Suprapubic skin (tissue), 4 donors: ENCODE measurements around the gene VPS50. TPM values are rescaled to one million over a fixed set of nuclear protein-coding genes. Genes with fewer than 3 reads are reported as not detected.

Experiments
- DNase-seq, 2 donors: peaks; one replicate each; pipeline ENCODE4 v3.0.0-alpha.2; 2019; ENCODE audit warnings: low spot score in 2 of 2
- H3K27ac ChIP-seq: fragments of 200-600 bp; sonication (generic); one replicate; pipeline ENCODE4 v1.5.1; 2019
- H3K27me3 ChIP-seq: fragments of 200-600 bp; sonication (generic); one replicate; pipeline ENCODE4 v1.5.1; 2019
- H3K36me3 ChIP-seq: fragments of 200-600 bp; sonication (generic); one replicate; pipeline ENCODE4 v1.5.1; 2019
- H3K4me1 ChIP-seq: fragments of 200-600 bp; sonication (generic); one replicate; pipeline ENCODE4 v1.5.1; 2019
- H3K4me3 ChIP-seq: fragments of 200-600 bp; sonication (generic); one replicate; pipeline ENCODE4 v1.5.1; 2019; ENCODE audit warnings: mild to moderate bottlenecking
- H3K9me3 ChIP-seq: fragments of 200-600 bp; sonication (generic); one replicate; pipeline ENCODE4 v1.5.1; 2019
- CTCF ChIP-seq, 2 donors: fragments of 200-600 bp in 1 of 2; fragments of 450-650 bp in 1 of 2; sonication (generic) in 1 of 2; IDR thresholded peaks; one replicate each; pipeline ENCODE4 v1.5.1; 2016 to 2019; ENCODE audit warnings: antibody characterized with exemption in 2 of 2, mild to moderate bottlenecking in 1 of 2, moderate library complexity in 1 of 2
- EP300 ChIP-seq: sonication (generic); formaldehyde crosslinking; IDR thresholded peaks from one replicate; pipeline ENCODE4 v1.6.1; 2017; ENCODE audit warnings: antibody characterized with exemption
- POLR2A ChIP-seq, 2 donors: fragments of 450-650 bp; IDR thresholded peaks; one replicate each; pipeline ENCODE4 v1.6.1; 2017; ENCODE audit warnings: antibody characterized with exemption in 2 of 2, mild to moderate bottlenecking in 2 of 2, moderate library complexity in 2 of 2
- POLR2AphosphoS5 ChIP-seq, 3 donors: sonication (generic); formaldehyde crosslinking; IDR thresholded peaks; one replicate each; pipeline ENCODE4 v1.6.1; 2017; ENCODE audit warnings: antibody characterized with exemption in 3 of 3
- WGBS: methylation state at CpG from one replicate; pipeline ENCODE4 v1.1.5; 2018; 5-methylcytosine and 5-hydroxymethylcytosine counted together
- total RNA-seq, 4 donors: library from RNA; depleted of rRNA; stranded (reverse); fragments of >200 nt; gene quantifications; one replicate each; pipeline ENCODE4 v1.1.0, GENCODE V29; 2016

VPS50 gene
- 10 to 100 TPM; 12.5 to 57.6 (median 19.4) TPM for total RNA-seq

GRCh38 chr7:93231799-93232672, at the start of gene VPS50:
VPS50 (plus strand) TSS chr7:93232366; CDS start chr7:93232468, 102 bp downstream.
- Histone ChIP-seq H3K36me3 (no peaks in the 10 kb centered on the region), H3K4me3 (peak within 1 kb of the TSS; percentile 67), H3K4me1 (peaks cover 38% of the 10 kb centered on the region), H3K9me3 (no peaks in the 10 kb centered on the region), H3K27ac (peak within 1 kb of the TSS; percentile 75), H3K27me3 (no peaks in the 10 kb centered on the region)
- 0% methylated on average over 24 of the region's 40 CpGs for WGBS
- peak; percentile 95 to 96 for DNase-seq
- TF ChIP-seq EP300 (no peak), CTCF (IDR thresholded peaks at IDR 0.05) (no peak), POLR2A (IDR thresholded peaks at IDR 0.05) (peak in 1 of 2 donors; percentile 23), POLR2AphosphoS5 (IDR thresholded peaks at IDR 0.05) (peak in 1 of 3 donors; percentile 30)

- H3K27me3 ChIP-seq: peaks cover 11% of the 10 kb centered on the region
- H3K36me3 ChIP-seq: no peaks in the 10 kb centered on the region
- no peak for TF ChIP-seq CTCF (IDR thresholded peaks at IDR 0.05)
- no peak for TF ChIP-seq POLR2A (IDR thresholded peaks at IDR 0.05)
- H3K4me1 ChIP-seq: no peaks in the 10 kb centered on the region
- no peak overlapping the region for H3K4me3 ChIP-seq
- no peaks in the 10 kb centered on the region for H3K9me3 ChIP-seq
- 70% methylated on average over 1 of the region's 1 CpG for WGBS
- DNase-seq: no peak
- H3K27ac ChIP-seq: no peak overlapping the region
Observed at GRCh38 chr7:93185303-93186027, 46.7 kb upstream of the VPS50 start.

- no peaks in the 10 kb centered on the region for H3K4me1 ChIP-seq
- no peak overlapping the region for H3K27ac ChIP-seq
- H3K36me3 ChIP-seq: no peaks in the 10 kb centered on the region
- H3K9me3 ChIP-seq: no peaks in the 10 kb centered on the region
- WGBS: 68% methylated on average over 6 of the region's 6 CpGs
- H3K27me3 ChIP-seq: peaks cover 11% of the 10 kb centered on the region
- no peak for TF ChIP-seq EP300
- TF ChIP-seq POLR2AphosphoS5 (IDR thresholded peaks at IDR 0.05): no peak
- TF ChIP-seq CTCF (IDR thresholded peaks at IDR 0.05): no peak
- no peak for TF ChIP-seq POLR2A (IDR thresholded peaks at IDR 0.05)
- H3K4me3 ChIP-seq: no peak overlapping the region
- no peak for DNase-seq
Observed at GRCh38 chr7:93188870-93189634, 43.1 kb upstream of the VPS50 start.

GRCh38 chr7:93194386-93194785, 37.8 kb upstream of the VPS50 start:
- H3K4me1 ChIP-seq: no peaks in the 10 kb centered on the region
- H3K27ac ChIP-seq: no peak overlapping the region
- no peak overlapping the region for H3K4me3 ChIP-seq
- 57% methylated on average over 3 of the region's 3 CpGs for WGBS
- no peaks in the 10 kb centered on the region for H3K36me3 ChIP-seq
- no peaks in the 10 kb centered on the region for H3K9me3 ChIP-seq
- H3K27me3 ChIP-seq: peaks cover 4% of the 10 kb centered on the region
- no peak for DNase-seq
- no peak for TF ChIP-seq EP300
- TF ChIP-seq POLR2A (IDR thresholded peaks at IDR 0.05): no peak
- no peak for TF ChIP-seq POLR2AphosphoS5 (IDR thresholded peaks at IDR 0.05)
- no peak for TF ChIP-seq CTCF (IDR thresholded peaks at IDR 0.05)
